IPS-18a (cell line): ENCODE measurements around the gene PARN.

Source experiments
- H3K27ac ChIP-seq: one replicate; pipeline ENCODE4 v1.5.1; 2013; ENCODE audit warnings: low read length
- H3K27me3 ChIP-seq: one replicate; pipeline ENCODE4 v1.6.1; 2013; ENCODE audit warnings: mild to moderate bottlenecking, low read length; ENCODE audit not compliant: control insufficient read depth, insufficient read depth
- H3K36me3 ChIP-seq: one replicate; pipeline ENCODE4 v1.6.1; 2013; ENCODE audit warnings: low read depth, low read length; ENCODE audit not compliant: control insufficient read depth
- H3K4me1 ChIP-seq: one replicate; pipeline ENCODE4 v1.6.1; 2013; ENCODE audit warnings: low read depth, low read length; ENCODE audit not compliant: control insufficient read depth
- H3K4me3 ChIP-seq: one replicate; pipeline ENCODE4 v1.5.1; 2013; ENCODE audit warnings: low read length
- H3K9ac ChIP-seq: one replicate; pipeline ENCODE4 v1.6.1; 2013; ENCODE audit warnings: mild to moderate bottlenecking, low read length, moderate library complexity
- H3K9me3 ChIP-seq: one replicate; pipeline ENCODE4 v1.6.1; 2013; ENCODE audit warnings: low read depth, low read length; ENCODE audit not compliant: control insufficient read depth

The PARN gene

DNA sequence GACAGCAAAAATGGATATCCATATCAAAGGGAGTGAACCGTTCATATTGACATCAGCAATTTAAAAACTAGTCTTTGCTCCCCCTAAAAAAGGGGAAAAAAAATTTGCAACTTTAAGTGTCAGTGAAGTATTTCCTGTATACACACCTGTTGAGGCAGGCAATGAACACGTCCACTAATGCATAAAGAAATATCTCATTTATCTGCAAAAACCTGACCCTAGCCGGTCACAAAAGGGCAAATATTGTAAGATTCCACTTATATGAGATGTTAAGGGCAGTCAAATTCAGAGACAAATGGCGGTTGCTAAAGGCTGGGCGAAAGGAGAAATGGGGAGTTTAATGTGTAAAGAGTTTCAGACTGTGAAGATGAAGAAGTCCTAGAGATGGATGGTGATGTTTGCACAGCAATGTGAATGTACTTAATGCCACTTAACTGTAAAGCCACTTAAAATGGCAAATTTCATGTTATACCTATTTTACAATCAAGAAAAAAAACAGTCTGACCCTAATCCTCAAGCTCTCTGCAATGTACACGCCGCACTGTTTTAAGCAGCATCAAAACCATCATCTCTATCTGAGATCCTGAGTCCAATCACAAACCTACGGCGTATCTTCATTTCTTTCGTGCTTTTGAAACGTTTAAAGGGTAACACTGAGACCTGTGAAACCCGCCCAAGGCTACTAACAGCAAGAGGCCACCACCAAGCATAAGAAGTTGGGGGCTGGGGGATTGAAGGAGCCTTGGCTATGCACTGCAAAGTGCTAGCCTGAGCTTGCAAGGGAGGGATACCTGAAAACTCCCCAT lies 1.1 kb downstream of the PARN start:
- H3K27me3 ChIP-seq, result no peaks in the 10 kb centered on the region
- peaks cover 3% of the 10 kb centered on the region for H3K4me1 ChIP-seq
- peak overlapping the region; percentile 87 for H3K27ac ChIP-seq
- peak overlapping the region; percentile 83 for H3K4me3 ChIP-seq
- H3K9me3 ChIP-seq, result no peaks in the 10 kb centered on the region
- H3K9ac ChIP-seq, result peak overlapping the region; percentile 91
- peaks cover 28% of the 10 kb centered on the region for H3K36me3 ChIP-seq

DNA sequence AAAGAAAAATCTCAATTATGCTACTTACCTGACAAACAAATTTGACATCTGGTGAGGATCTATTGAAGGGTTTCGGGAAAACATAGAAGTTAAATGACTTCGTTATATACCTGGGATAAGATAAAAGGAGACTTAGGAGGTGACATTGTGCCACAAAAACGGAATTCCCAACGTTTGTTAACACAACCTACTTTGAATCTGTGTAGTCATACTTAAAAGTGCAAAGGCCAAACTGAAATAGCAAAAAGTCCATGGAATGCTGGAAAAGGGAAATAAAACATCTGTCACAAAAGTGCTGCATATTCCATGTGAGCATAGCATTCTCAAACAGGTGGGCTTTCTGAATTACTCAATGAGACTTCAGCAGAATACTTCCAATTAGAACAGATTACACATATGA lies 3.0 kb downstream of the PARN start:
- H3K4me3 ChIP-seq, result no peak overlapping the region
- H3K36me3 ChIP-seq, result peaks cover 43% of the 10 kb centered on the region
- H3K27me3 ChIP-seq, result no peaks in the 10 kb centered on the region
- H3K9ac ChIP-seq, result no peak overlapping the region
- H3K4me1 ChIP-seq, result peaks cover 3% of the 10 kb centered on the region
- H3K27ac ChIP-seq, result no peak overlapping the region
- H3K9me3 ChIP-seq, result no peaks in the 10 kb centered on the region

DNA sequence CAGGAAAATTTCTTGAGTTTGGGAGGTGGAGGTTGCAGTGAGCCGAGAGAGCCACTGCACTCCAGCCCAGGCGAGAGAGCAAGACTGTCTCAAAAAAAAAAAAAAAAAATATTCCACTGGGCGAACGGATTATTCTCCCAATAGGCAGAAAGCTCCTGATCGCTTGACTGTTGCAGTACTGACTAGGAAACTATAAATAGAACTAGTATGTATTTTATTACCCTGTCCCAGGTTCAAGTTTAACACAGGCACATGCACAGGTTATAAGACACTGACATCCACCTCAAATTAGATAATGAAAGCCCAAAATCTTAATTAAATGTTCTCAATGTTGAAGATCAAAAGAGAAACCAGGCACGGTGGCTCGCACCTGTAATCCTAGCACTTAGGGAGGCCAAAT lies 11.5 kb downstream of the PARN start:
- peaks cover 66% of the 10 kb centered on the region for H3K36me3 ChIP-seq
- H3K9ac ChIP-seq, result no peak overlapping the region
- no peaks in the 10 kb centered on the region for H3K27me3 ChIP-seq
- H3K4me3 ChIP-seq, result no peak overlapping the region
- no peaks in the 10 kb centered on the region for H3K4me1 ChIP-seq
- H3K9me3 ChIP-seq, result no peaks in the 10 kb centered on the region
- no peak overlapping the region for H3K27ac ChIP-seq

DNA sequence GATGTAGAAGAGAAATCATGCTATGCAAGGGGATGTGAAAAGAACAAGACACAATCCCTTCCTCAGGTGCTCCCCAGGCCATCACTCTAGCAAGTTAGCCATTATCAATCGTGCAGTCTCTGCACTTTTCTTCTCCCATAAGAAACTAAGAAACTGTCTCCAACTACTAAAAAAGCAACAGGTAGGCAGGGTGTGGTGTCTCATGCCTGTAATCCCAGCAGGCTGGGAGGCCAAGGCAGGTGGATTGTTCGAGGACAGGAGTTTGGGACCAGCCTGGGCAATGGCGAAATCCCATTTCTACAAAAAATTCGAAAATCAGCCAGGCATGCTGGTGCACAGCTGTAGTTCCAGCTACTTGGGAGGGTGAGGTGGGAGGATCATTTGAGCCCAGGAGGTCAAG lies 13.8 kb downstream of the PARN start:
- Histone ChIP-seq H3K9ac (no peak overlapping the region), H3K9me3 (no peaks in the 10 kb centered on the region), H3K4me1 (no peaks in the 10 kb centered on the region), H3K27me3 (no peaks in the 10 kb centered on the region), H3K4me3 (no peak overlapping the region), H3K27ac (no peak overlapping the region), H3K36me3 (peaks cover 57% of the 10 kb centered on the region)

DNA sequence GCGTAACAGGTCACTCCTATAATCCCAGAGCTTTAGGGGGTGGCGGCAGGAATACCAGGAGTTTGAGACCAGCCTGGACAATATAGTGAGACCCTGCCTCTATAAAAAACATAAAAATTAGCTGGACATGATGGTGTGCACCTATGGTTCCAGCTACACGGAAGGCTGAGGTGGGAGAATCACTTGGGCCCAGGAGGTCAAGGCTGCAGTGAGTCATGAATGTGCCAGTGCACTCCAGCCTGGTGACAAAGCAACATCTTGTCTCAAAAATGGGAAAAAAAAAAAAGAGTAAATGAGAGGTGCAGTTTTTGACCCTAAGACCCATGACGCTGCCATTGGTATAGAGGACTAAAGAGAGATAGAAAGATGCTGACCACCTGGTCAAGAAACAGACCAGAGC lies 16.1 kb downstream of the PARN start:
- Histone ChIP-seq H3K27ac (no peak overlapping the region), H3K4me1 (no peaks in the 10 kb centered on the region), H3K27me3 (no peaks in the 10 kb centered on the region), H3K36me3 (peaks cover 64% of the 10 kb centered on the region), H3K9me3 (no peaks in the 10 kb centered on the region), H3K9ac (no peak overlapping the region), H3K4me3 (no peak overlapping the region)

DNA sequence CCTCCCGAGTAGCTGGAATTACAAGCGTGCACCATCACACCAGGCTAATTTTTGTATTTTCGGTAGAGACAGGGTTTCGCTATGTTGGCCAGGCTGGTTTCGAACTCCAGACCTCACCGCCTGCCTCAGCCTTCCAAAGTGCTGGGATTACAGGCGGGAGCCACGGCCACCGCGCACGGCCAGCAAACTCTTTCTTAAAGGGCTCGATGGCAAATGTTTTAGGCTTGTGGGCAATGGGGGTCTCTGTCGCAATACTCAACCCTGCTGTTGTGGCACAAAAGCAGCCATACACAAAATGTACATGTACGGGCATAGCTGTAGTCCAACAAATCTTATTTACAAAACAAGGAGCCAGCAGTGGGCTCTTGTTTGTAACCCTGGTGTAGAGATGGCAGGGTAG lies 18.4 kb downstream of the PARN start:
- no peaks in the 10 kb centered on the region for H3K4me1 ChIP-seq
- peaks cover 70% of the 10 kb centered on the region for H3K36me3 ChIP-seq
- H3K9ac ChIP-seq, result no peak overlapping the region

DNA sequence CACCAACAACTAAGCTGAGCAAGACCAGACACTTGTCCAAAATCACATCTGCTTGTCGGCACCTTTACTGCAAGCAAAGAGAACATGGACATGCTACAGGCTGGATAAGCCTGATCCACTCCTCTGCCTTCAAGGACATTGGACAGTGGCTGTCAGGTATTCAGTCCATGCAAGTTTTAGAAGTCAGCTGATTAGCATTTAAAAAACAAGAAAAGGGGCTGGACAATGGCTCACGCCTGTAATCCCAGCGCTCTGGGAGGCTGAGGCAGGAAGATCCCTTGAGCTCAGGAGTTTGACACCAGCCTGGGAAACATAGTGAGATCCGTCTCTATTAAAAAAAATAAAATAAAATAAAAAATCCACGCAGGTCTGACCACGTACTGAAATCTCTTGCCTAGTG lies 20.3 kb downstream of the PARN start:
- H3K9ac ChIP-seq, result no peak overlapping the region
- H3K9me3 ChIP-seq, result no peaks in the 10 kb centered on the region
- peaks cover 67% of the 10 kb centered on the region for H3K36me3 ChIP-seq
- no peak overlapping the region for H3K27ac ChIP-seq
- H3K27me3 ChIP-seq, result no peaks in the 10 kb centered on the region
- H3K4me3 ChIP-seq, result no peak overlapping the region
- no peaks in the 10 kb centered on the region for H3K4me1 ChIP-seq

More for the DNA sequence above, 18.4 kb downstream of the PARN start:
- H3K27me3 ChIP-seq, result no peaks in the 10 kb centered on the region
- no peak overlapping the region for H3K4me3 ChIP-seq
- no peaks in the 10 kb centered on the region for H3K9me3 ChIP-seq
- H3K27ac ChIP-seq, result no peak overlapping the region

DNA sequence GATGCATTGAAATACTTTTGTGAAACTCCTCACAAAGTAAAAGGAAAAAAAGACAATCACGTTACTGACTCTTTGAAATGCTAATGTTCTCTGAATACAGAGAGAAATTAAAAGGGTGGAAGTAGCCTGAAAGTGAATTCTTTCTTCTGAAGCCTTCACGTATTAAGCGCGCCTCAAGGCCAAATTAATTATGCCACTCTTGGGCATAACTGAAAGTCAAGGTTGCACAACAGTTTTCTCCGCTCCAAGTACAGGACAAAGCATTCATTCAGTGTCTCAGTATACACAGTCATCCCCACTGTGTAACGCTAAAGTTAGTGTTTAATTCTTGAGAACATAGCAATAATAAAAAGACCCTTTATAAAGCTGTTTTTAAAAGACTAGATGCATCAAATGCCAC lies 21.5 kb downstream of the PARN start:
- Histone ChIP-seq H3K4me3 (no peak overlapping the region), H3K9ac (no peak overlapping the region), H3K9me3 (no peaks in the 10 kb centered on the region), H3K4me1 (no peaks in the 10 kb centered on the region), H3K36me3 (peaks cover 70% of the 10 kb centered on the region), H3K27ac (no peak overlapping the region), H3K27me3 (no peaks in the 10 kb centered on the region)

DNA sequence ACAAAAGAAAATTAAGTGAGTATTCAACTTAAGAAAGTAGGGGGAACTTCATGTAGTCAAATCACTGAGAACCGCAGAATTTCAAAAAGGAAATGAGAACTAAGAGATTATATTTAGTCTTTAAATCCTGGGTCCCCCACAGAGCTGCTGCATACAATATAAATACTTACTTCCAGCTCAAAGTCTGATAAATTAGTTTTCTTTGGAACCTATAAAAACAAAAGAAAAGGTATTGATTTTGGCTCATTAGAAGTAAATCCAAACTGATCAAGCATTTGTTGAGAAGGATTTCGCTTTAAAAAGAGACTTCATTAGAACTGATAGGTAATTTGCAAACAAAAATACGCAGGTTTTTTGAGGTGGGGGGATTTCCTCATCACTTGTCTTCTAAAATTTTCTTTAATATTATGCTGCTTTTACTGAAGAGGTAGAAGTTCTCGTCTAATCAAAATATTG lies 21.9 kb downstream of the PARN start:
- H3K27ac ChIP-seq, result no peak overlapping the region
- no peak overlapping the region for H3K4me3 ChIP-seq
- no peaks in the 10 kb centered on the region for H3K9me3 ChIP-seq
- H3K36me3 ChIP-seq, result peaks cover 74% of the 10 kb centered on the region
- no peaks in the 10 kb centered on the region for H3K27me3 ChIP-seq
- no peak overlapping the region for H3K9ac ChIP-seq
- no peaks in the 10 kb centered on the region for H3K4me1 ChIP-seq

DNA sequence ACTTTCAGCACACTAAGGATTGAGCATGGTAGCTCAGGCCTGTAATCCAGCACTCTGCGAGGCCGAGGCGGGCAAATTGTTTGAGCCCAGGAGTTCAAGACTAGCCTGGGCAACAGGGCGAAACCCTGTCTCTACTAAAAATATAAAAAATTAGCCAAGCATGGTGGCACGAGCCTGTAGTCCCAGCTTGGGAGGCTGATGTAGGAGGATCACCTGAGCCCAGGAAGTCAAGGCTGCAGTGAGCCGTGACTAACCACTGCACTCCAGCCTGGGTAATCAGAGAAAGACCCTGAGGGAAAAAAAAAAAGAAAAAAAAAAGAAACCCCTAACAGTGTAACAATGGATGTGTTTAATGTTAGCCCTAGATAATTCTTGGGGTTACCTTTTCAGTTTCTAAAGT lies 24.0 kb downstream of the PARN start:
- Histone ChIP-seq H3K27me3 (no peaks in the 10 kb centered on the region), H3K9me3 (no peaks in the 10 kb centered on the region), H3K36me3 (peaks cover 77% of the 10 kb centered on the region), H3K27ac (no peak overlapping the region), H3K4me3 (no peak overlapping the region), H3K4me1 (no peaks in the 10 kb centered on the region), H3K9ac (no peak overlapping the region)

DNA sequence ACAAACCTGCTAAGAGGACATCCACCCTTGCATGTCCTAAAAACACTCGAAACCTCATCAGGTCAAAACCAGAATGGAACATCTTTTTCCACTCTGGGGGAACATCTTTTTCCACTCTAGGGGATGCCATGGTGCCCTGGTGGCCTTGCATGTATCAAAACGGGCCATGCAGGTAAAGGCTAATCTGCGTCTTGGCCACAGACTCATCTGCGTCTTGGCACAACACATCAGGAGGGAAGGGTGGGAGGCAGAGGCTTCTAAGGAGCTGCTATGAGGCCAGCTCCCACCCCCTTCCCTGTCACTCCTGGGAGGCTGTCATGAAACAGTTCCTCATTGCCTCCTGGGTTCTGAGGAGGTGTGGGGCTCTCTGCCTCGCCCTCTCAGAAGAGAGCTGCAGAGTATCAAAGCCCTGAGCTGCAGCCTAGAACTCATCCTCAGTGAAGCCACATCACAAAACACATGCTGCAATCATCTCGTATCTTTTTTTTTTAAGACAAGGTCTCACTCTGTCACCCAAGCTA lies 27.6 kb downstream of the PARN start:
- no peaks in the 10 kb centered on the region for H3K4me1 ChIP-seq
- H3K9ac ChIP-seq, result no peak overlapping the region
- H3K4me3 ChIP-seq, result no peak overlapping the region
- no peaks in the 10 kb centered on the region for H3K27me3 ChIP-seq
- no peaks in the 10 kb centered on the region for H3K9me3 ChIP-seq
- H3K27ac ChIP-seq, result no peak overlapping the region
- H3K36me3 ChIP-seq, result peaks cover 63% of the 10 kb centered on the region

DNA sequence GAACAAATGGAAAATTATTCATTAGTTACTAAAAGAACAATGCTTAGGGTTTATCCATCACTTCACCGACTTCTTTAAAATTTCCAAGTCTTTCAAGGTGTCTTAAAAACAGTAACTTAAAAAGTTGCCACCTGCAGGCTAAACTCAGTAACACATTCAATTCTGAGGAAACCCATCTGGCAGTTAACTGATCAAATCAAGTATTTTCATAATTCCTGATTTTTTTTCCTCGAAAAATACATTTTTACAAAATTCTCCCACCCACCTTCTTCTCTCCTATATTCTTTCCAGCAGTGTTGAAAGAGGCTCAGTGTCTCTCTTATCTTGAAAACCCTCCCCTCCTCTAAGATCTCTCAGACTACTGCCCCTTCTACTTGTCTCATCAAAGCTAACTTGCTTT lies 29.9 kb downstream of the PARN start:
- no peak overlapping the region for H3K27ac ChIP-seq
- H3K9me3 ChIP-seq, result no peaks in the 10 kb centered on the region
- H3K36me3 ChIP-seq, result peaks cover 53% of the 10 kb centered on the region
- H3K4me1 ChIP-seq, result no peaks in the 10 kb centered on the region
- H3K4me3 ChIP-seq, result no peak overlapping the region
- H3K27me3 ChIP-seq, result no peaks in the 10 kb centered on the region
- no peak overlapping the region for H3K9ac ChIP-seq
